NCI-H774 (cell line): Measurements from ENCODE around the gene ELFN1.

Source experiments
- DNase-seq: peaks from one replicate; lab custom pipeline; 2025; lab: John Stamatoyannopoulos, UW

ELFN1 gene

GRCh38 chr7:1669954-1670893, at the start of gene ELFN1:
Gene ELFN1, plus strand, starts transcription at chr7:1670277. Its CDS starts 74,320 bp downstream, at chr7:1744597.
- no peak for DNase-seq

- DNase-seq: no peak
Measured at GRCh38 chr7:1620835-1621234, 49.2 kb upstream of the ELFN1 start.

DNA sequence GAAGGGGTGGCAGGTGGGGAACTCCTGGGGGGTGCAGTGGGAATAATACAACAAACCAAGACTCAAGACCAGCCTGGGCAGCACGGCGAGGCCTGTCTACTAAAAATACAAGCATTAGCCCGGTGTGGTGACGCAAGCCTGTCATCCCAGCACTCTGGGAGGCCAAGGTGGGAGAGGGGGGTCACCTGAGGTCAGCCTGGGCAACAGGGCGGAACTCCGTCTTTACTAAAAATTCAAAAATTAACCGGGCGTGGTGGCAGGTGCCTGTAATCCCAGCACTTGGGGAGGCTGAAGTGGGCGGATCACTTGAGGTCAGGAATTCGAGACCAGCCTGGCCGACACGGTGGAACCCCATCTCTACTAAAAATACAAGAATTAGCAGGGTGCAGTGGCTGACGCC, 48.4 kb upstream of the ELFN1 start:
- no peak for DNase-seq

- no peak for DNase-seq
Measured at GRCh38 chr7:1622441-1622840, 47.6 kb upstream of the ELFN1 start.

GRCh38 chr7:1623810-1624209, 46.3 kb upstream of the ELFN1 start:
- no peak for DNase-seq

DNA sequence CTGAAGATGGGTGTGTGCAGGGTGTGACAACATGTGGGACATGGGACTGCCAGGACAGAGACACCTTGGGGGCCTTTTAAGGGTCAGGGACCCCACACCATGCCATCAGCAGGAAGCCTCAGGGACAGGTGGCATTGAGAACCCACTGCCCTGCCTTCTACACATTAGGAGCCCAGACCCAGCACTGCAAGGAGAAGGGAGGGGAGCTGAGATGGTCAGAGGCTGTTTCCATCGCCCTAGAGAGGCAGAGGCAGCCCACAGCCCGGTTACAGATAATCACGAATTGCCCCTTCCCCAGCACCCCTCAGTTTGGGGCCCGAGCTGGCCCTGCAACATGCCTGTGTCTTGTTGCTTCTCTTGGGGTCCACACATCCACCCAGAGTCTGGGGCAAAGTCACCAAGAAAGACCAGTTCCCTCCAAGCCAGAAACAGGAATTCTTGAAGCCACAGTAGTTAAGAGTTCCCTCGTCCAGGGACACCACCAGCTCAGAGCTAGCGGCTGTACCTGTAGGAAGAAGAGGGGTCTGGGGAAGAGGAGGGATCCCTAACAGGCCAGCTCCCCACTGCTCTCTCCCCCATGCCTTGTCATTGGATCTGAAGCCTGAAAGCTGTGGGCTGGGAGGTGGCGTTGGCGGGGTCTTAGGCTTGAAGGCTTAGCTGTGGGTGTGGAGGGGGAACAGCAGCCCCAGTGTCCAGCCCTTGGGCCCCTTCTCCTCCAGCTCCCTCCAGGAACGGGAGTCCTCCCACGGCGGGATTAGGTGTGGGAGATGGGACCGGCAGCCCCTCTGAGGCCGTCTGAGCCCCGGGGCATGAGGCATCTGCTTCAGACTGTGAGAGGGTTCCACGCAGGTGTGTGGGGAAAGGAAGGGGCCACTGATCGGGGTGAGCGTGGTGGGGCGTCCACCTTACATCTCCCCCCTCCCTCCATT, 44.8 kb upstream of the ELFN1 start:
- DNase-seq: no peak

DNA sequence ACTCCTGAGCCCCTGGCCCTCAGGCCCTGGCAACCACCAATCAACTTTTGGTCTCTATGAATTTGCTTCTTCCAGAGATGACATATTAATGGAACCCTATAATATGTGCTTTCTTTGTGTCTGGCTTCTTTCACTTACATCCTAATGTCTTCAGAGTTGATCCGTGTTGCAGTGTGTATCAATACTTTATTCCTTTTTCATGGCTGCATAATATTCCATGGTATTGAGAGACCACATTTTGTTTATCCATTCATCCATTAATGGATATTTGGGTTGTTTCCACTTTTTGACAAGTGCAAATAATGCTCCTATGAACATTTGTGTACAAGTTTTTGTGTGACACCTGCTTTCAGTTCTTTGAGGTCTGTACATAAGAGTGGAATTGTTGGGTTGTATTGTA, 43.3 kb upstream of the ELFN1 start:
- DNase-seq: no peak

DNA sequence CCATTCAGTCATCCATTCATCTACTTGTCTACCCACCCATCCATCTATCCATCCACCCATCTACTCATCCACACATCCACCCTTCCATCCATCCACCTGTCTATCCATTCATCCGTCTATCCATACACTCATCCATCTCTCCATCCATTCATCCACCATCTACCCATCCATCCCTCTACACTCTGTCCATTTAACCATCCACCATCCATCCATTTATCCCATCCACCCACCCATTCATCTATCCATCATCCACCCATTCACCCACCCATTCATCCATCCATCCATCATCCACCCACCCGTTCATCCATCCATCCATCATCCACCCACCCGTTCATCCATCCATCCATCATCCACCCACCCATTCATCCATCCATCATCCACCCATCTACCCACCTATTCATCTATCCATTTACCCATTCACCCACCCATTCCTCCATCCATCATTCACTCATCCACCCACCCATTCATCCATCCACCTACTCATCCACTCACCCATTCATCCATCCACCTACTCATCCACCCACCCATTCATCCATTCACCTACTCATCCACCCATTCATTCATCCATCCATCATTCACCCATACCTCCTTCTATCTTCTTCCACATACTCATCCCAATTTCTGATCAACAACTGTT, 39.3 kb upstream of the ELFN1 start:
- no peak for DNase-seq

DNA sequence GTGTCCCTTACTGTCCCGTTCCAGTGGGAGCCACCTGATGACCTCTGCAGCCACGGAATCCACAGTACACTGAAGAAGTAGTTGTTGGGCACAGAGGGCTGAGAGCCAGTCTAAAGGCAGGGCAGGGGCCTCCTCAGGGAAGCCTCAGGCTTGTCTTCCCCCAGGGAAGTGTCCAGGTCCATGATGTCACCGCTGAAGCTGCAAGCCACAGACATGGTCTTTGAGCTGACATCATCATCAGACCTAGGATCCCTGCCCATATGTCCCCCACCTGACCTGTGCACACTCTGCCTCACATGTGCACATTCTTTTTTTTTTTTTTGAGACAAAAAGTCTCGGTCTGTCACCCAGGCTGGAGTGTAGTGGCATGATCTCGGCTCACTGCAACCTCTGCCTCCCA, 38.4 kb upstream of the ELFN1 start:
- DNase-seq: no peak

GRCh38 chr7:1632506-1632905, 37.6 kb upstream of the ELFN1 start:
- no peak for DNase-seq

- DNase-seq: no peak
Measured at GRCh38 chr7:1632916-1633785, 36.9 kb upstream of the ELFN1 start.

- no peak for DNase-seq
Measured at GRCh38 chr7:1635401-1635800, 34.7 kb upstream of the ELFN1 start.

- DNase-seq: no peak
Measured at GRCh38 chr7:1637155-1637554, 32.9 kb upstream of the ELFN1 start.

DNA sequence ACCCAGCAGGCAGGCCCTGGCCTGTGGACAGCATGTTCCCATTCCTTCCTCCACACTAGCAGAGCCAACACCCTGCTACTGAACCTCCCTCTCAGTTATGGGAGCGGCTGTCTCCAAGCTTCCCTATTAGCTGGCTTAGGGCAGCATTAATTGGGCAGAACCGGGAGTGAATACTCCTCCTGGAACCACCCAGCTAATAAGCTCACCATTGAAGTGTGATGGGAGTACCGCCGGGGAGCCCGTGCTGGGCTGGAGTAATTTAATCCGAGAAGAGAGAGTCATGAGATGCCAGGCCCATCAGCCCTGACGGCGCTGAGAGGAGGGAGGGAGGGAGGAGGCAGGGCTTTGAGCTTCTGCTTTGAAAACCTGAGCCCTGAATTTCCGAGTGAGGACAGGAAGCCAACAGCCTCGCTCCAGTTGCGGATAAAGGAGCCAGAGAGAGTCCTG, 31.8 kb upstream of the ELFN1 start:
- no peak for DNase-seq

DNA sequence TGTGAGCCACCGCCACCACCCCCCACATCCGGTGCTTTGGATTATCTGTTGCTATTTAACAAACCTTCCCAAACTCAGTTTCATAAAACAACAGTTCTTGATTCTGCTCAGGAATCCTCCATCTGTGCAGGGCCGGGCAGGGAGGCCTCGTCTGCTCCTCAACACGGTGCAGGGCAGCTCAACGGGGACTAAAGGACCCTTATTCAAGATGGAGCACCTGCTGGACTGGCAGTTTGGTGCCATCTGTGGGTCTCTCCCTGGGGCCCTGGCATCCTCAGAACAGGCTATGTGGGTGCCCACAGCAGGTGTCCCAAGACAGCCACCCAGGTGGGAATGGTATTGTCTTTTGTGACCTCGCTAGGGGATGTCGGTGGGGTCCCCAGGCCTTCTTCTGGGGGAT, 31.0 kb upstream of the ELFN1 start:
- no peak for DNase-seq

GRCh38 chr7:1639532-1640175, 30.4 kb upstream of the ELFN1 start:
- DNase-seq: no peak

GRCh38 chr7:1640376-1641172, 29.5 kb upstream of the ELFN1 start:
- DNase-seq: no peak

- DNase-seq: no peak
Measured at GRCh38 chr7:1641173-1641572, 28.9 kb upstream of the ELFN1 start.

DNA sequence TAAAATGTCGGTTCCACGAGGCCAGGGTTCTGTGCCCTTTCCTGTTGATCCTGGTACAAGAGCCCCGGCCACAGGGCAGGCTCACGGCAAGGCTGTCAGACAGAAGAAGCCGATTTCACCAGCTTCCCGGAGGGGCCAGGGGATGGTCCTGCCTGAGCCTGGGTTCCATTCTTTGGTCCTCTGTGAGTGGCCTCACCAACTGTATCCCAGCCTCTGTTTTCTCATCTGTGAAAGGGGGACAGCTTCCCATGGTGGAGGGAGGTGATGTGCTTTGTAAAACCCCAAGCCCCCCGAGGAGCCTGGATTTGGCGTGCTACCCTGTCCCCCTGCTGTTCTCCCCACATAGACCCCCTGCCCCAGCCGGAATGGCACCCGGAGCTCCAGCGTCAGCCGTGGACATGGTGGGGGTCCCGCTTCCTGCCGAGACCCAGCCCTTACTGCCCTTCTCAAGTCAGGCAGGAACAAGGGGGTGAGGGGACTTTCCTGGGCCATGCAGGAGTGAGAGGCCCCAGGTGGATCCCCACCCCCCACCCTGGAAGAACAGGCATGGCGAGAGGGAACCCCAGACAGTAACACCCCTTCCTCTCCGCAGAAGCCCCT, 28.3 kb upstream of the ELFN1 start:
- no peak for DNase-seq
